Inflammatory macrophage treated with lipopolysaccharide for 4 hours (primary cell): ENCODE data around the gene APOM.

ENCODE experiments used
- DNase-seq: peaks from one replicate; pipeline ENCODE4 v3.0.0-alpha.2; 2020

Gene APOM

DNA sequence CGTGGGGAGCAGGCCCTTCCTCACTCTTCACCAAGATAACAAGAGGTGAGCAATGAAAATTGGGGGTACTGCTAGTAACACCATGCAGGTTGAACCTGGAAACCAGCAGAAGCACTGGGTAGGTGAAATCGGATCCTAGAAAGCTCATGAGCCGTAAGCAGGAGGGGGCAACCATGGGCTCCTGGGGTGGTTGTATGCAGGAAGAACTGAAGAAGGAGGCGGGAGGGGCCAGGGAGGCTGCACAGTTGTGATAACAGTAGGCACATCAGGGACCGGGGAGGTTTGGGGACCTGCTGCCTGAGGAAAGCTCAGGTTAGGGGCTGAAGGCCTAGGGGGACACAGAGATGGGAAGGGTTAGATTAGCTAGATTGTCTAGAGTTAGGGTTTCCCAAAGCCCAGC, 30.8 kb downstream of the APOM start:
- DNase-seq: no peak

DNA sequence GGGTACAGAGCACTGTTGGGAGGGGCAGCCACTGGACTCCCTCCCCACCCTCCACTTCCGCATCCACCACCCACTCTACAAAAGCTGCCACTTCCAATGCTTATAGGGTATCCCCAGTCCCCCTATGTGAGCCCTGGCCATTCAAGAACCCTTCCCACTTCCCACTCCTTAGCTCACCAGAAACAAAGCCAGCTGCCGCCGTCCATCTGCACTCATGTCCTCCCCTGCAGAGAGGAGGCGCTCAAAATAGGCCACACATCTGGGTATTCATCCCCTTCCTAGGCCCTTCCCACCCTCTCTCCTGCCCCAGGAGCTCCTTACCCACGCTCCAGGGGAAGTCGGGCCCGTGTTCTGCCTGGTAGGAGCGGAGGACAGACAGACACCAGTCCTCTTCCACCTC, 31.6 kb downstream of the APOM start:
- DNase-seq: no peak

DNA sequence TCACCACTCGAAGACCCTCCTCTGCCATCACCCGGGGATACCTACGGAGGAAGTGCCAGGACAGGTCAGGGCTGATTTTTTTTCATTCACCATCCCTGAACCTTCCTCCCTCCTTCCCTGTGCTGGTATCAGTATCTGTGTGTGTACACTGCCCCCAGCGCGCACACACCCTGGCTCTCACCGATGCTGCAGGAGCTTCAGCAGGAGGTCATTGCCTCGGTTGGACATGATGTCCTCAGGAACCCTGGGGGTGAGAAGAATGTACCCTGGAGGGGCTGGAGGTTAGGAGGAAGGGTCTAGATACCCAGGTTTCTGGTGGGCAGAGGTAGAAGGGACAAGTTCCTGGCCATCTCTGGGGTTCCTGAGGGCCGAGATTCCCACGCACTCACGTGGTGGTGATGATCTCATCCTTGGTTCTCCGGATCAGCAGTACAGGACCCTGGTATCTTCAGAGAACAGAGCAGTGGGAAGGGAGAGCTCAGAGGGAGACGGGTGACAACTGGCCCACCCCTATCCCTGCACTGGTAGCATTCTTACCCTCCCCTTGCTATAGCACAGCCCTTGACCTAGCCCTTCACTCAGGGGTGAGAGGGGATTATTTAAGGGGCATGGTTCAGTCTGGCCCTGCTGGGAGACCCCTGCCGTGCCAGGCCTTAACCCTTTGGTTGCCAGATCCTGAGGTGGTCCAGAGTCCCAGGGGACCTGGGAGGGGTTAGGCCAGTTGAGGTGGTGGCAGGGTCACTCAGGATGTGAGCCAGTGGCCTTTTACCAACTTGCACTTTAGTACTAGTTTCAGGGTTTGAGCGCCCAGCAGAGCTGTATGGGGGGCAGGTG, 32.4 kb downstream of the APOM start:
- no peak for DNase-seq

GRCh38 chr6:31689249-31690110, 33.8 kb downstream of the APOM start:
- peak; percentile 31 for DNase-seq

GRCh38 chr6:31690231-31691077, 34.8 kb downstream of the APOM start:
- peak; percentile 16 for DNase-seq

GRCh38 chr6:31691078-31691463, 35.4 kb downstream of the APOM start:
- no peak for DNase-seq

DNA sequence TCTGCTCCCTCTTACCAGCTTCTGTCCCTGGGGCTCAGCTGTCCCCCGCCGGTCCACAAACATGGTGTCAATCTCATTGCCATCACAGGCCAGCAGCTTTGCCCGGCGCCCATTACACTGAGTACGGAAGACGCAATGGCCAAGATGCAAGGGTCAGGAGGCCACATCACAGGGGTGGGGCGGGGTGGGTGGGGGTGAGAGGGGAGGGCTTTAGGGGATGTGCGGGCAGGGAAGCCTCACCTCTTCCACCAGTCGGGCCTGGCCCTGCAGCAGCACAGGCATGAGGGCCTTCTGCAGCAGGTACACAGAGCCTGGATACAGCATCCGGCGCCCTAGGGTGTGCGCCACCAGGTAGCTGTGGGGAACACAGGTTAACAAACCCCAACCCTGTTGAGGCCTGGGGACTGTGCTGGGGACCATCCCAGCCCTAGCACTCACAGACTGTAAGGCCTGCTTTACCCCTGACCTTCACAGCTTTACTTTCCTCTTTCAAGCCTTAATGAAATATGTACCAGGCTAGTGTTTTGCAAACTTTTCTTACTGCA, 35.9 kb downstream of the APOM start:
- DNase-seq: no peak

DNA sequence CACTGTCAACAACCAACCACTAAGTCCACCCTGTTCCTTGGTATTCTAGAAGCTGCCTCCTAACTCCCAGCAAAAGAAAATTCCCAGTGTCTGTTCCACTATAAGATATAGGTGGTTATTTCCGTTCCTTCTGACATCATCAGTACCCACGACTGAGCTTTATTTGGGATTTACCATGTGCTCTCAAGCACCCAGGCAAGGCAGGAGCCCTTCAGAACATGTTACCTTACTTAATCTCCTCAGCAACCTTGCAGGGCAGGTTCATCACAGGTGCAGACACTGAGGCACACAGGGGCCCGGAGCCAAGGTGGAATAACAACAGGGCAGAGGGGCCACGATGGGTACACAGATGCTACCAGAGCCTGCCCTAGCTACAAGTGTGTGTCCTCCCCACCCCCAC, 36.7 kb downstream of the APOM start:
- DNase-seq: no peak

- DNase-seq: no peak
Measured at GRCh38 chr6:31692886-31693285, 37.2 kb downstream of the APOM start.

- DNase-seq: no peak
Measured at GRCh38 chr6:31693535-31693934, 37.8 kb downstream of the APOM start.

DNA sequence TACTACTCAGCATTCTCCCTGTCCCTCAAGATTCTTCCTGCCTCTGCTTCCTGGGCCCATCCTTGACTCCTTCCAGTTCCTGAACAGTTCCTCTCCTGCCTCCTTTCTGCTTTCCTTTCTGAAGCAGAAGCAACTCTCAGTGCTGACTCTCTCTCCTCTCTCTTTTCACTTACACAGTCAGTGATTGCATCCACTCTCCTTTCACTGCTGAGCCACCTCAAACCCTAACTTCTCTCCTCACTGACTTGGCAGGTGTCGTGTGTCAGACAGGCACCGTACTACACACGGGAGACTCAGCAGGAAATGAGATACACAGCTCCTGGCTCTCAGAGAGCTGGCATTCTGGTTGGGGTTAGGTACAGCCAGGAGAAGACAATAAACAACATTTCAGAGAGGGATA, 41.9 kb downstream of the APOM start:
- no peak for DNase-seq

DNA sequence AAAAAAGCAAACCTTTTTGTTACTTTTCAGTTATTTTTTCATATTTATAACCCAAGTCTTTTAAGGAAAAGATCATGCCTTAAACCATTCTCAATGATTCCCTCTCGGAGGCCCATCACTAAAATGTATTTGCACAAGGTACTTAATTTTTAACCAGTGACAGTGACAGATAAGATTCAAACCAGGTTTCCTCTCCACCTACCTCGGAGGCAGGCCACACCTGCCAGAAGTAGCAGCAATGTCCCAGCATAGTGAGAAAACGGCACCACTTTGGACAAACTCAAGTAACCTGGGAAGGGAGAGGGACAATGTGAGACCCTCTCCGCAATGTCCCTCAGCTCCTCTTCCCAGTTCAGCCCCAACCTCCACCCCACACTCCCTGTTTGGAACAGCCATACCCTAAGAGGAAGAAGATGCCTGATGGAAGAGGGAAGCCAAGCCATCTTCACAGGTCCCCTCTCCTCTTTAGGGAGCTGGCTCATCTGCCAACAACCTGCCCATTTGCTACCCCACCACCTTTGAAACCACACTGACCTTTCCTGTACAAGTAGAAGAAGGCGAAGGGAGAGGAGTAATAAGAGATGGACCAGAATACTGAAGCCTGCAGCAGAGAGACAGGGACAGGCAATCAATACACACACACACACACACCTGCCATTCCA, 45.2 kb downstream of the APOM start:
- DNase-seq: no peak

DNA sequence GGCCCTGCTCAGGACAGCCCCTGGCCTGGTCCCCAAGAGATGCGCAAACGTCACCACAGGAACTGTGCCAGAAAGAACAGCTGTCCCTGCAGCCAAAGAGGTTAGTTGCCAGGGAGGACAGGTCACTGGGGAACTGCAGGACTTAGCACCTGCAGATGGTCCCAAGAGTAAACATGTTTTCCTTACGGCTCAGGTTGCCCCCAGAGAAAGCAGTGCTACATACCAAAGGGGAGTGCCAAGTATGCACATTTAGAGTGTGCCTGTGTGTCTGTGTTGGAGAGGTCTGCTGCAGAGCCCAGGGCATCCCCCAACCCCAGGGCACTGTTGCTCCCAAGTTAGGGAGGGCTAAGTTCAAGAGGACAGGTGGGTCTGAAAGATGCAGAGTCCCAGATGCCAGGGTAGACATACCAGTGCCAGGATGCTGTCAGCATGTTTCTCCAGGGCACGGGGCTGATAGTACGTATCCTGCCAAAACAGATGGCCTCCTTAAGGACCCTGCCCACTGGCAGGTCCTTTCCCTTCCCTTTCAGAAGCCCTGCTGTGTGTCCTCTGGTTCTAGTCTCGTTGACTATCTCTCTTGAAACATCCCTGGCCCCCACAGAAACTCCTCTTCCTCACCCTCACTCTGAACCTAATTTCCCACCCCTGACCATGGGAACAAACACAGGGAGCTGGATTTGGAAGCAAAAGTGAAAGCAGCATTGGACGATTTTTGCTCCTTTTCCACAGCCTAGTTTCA, 46.1 kb downstream of the APOM start:
- DNase-seq: peak; percentile 52

DNA sequence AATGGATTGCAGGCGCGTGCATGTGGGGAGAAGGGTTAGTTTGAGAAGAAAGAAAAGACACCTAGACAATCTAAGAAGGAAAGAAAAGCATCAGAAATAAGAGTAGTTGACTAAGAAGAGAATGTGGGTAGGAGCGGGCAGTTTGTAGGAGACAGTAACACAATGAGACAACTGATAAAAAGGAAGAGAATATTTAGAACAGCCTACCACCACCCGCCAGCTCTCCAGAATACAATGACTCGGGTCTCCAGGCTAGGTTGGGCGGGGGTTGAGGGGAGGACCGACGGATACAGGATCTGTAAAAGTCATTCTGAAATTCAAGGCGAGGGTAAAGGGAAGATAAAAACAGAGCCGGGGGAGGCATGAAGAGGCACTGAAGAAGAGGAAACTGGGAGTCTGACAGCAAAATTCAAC, 46.7 kb downstream of the APOM start:
- no peak for DNase-seq

- peak; percentile 99 for DNase-seq
Measured at GRCh38 chr6:31702819-31703716, 47.4 kb downstream of the APOM start, which contains the start of gene ABHD16A. Gene ABHD16A, minus strand, starts transcription at chr6:31703324. Its CDS starts 43 bp downstream, at chr6:31703281.

GRCh38 chr6:31705931-31706330, 50.2 kb downstream of the APOM start:
- DNase-seq: no peak

- DNase-seq: no peak
Measured at GRCh38 chr6:31706599-31706998, 50.9 kb downstream of the APOM start, which contains the start of gene LY6G6F. Gene LY6G6F, plus strand, starts transcription at chr6:31706866. Its CDS starts 41 bp downstream, at chr6:31706907.

DNA sequence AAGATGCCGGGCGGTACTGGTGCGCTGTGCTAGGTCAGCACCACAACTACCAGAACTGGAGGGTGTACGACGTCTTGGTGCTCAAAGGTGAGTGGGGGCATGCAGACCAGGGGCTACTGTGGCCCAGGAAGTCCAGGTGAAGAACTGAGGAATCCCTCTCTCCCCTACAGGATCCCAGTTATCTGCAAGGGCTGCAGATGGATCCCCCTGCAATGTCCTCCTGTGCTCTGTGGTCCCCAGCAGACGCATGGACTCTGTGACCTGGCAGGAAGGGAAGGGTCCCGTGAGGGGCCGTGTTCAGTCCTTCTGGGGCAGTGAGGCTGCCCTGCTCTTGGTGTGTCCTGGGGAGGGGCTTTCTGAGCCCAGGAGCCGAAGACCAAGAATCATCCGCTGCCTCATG, 52.0 kb downstream of the APOM start:
- DNase-seq: no peak
